Mononuclear cell (primary cell): ENCODE results near the gene OR11G2. TPM values are rescaled to one million over a fixed set of nuclear protein-coding genes. Genes with fewer than 3 reads are reported as not detected.
"Not testable (repeated sequence)": the region's sequence is repeated elsewhere in the genome, so short reads cannot be mapped to it uniquely, and the experiment has no call there.

Experiments used
- H3K27me3 ChIP-seq: 2 replicates; pipeline ENCODE4 v1.6.0; 2011; ENCODE audit warnings: low read length, control low read depth; ENCODE audit not compliant: insufficient read depth
- H3K4me1 ChIP-seq: 2 replicates; pipeline ENCODE4 v1.5.1; 2011; ENCODE audit warnings: mild to moderate bottlenecking, low read length, control low read depth; ENCODE audit not compliant: insufficient read depth
- H3K4me3 ChIP-seq: 2 replicates; pipeline ENCODE4 v1.5.1; 2011; ENCODE audit warnings: mild to moderate bottlenecking, low read length, moderate library complexity
- H3K9me3 ChIP-seq: 2 replicates; pipeline ENCODE4 v1.5.1; 2011; ENCODE audit warnings: low read depth, mild to moderate bottlenecking, control low read depth, low read length
- total RNA-seq: library from RNA; depleted of rRNA; stranded (reverse); fragments of >200 nt; gene quantifications from one replicate; pipeline ENCODE4 v1.2.3, GENCODE V29; 2012

The OR11G2 gene
- total RNA-seq, 1 donor, result under 0.01 TPM

- H3K4me3 ChIP-seq, result no peak overlapping the region
- H3K27me3 ChIP-seq, result peaks cover 3% of the 10 kb centered on the region
- no peaks in the 10 kb centered on the region for H3K9me3 ChIP-seq
- no peaks in the 10 kb centered on the region for H3K4me1 ChIP-seq
Observed at GRCh38 chr14:20195911-20196310, 5.2 kb downstream of the OR11G2 start.

GRCh38 chr14:20197459-20197858 lies 6.8 kb downstream of the OR11G2 start:
- no peak overlapping the region for H3K4me3 ChIP-seq
- H3K27me3 ChIP-seq, result peaks cover 3% of the 10 kb centered on the region
- H3K4me1 ChIP-seq, result no peaks in the 10 kb centered on the region
- H3K9me3 ChIP-seq, result no peaks in the 10 kb centered on the region

GRCh38 chr14:20198991-20199390 lies 8.3 kb downstream of the OR11G2 start:
- no peaks in the 10 kb centered on the region for H3K4me1 ChIP-seq
- H3K4me3 ChIP-seq, result no peak overlapping the region
- peaks cover 3% of the 10 kb centered on the region for H3K27me3 ChIP-seq
- no peaks in the 10 kb centered on the region for H3K9me3 ChIP-seq

GRCh38 chr14:20204721-20205120 lies 14.0 kb downstream of the OR11G2 start:
- H3K27me3 ChIP-seq, result no peaks in the 10 kb centered on the region
- H3K9me3 ChIP-seq, result no peaks in the 10 kb centered on the region
- no peaks in the 10 kb centered on the region for H3K4me1 ChIP-seq
- H3K4me3 ChIP-seq, result no peak overlapping the region

- Histone ChIP-seq H3K4me1 (no peaks in the 10 kb centered on the region), H3K9me3 (no peaks in the 10 kb centered on the region), H3K27me3 (no peaks in the 10 kb centered on the region), H3K4me3 (no peak overlapping the region)
Observed at GRCh38 chr14:20209595-20209994, 18.9 kb downstream of the OR11G2 start.

- H3K4me1 ChIP-seq, H3K9me3 ChIP-seq, H3K27me3 ChIP-seq, H3K4me3 ChIP-seq: not testable (repeated sequence)
Observed at GRCh38 chr14:20212406-20212805, 21.7 kb downstream of the OR11G2 start.

- H3K27me3 ChIP-seq, result no peaks in the 10 kb centered on the region
- H3K9me3 ChIP-seq, result no peaks in the 10 kb centered on the region
- H3K4me3 ChIP-seq, result no peak overlapping the region
Observed at GRCh38 chr14:20215196-20215595, 24.5 kb downstream of the OR11G2 start.

GRCh38 chr14:20219033-20219432 lies 28.3 kb downstream of the OR11G2 start:
- H3K27me3 ChIP-seq, result no peaks in the 10 kb centered on the region
- H3K9me3 ChIP-seq, result no peaks in the 10 kb centered on the region
- H3K4me1 ChIP-seq, result no peaks in the 10 kb centered on the region
- no peak overlapping the region for H3K4me3 ChIP-seq

More at GRCh38 chr14:20215196-20215595, 24.5 kb downstream of the OR11G2 start:
- H3K4me1 ChIP-seq, result no peaks in the 10 kb centered on the region

- Histone ChIP-seq H3K4me1 (no peaks in the 10 kb centered on the region), H3K4me3 (no peak within 1 kb of the TSS), H3K9me3 (no peaks in the 10 kb centered on the region), H3K27me3 (peaks cover 3% of the 10 kb centered on the region)
Observed at GRCh38 chr14:20223410-20223809, 32.7 kb downstream of the OR11G2 start, which contains the start of gene OR11H6. Gene OR11H6, plus strand, starts transcription at chr14:20223710. Its CDS starts 0 bp downstream, at chr14:20223710.

- peaks cover 3% of the 10 kb centered on the region for H3K27me3 ChIP-seq
Observed at GRCh38 chr14:20228681-20229080, 38.0 kb downstream of the OR11G2 start, which contains the start of gene OR11H7. Gene OR11H7, plus strand, starts transcription at chr14:20228981.

GRCh38 chr14:20235415-20235814 lies 44.7 kb downstream of the OR11G2 start:
- H3K27me3 ChIP-seq, H3K4me1 ChIP-seq, H3K9me3 ChIP-seq, H3K4me3 ChIP-seq: not testable (repeated sequence)

More at GRCh38 chr14:20228681-20229080, 38.0 kb downstream of the OR11G2 start, which contains the start of gene OR11H7:
- Histone ChIP-seq H3K4me1 (no peaks in the 10 kb centered on the region), H3K9me3 (no peaks in the 10 kb centered on the region), H3K4me3 (no peak within 1 kb of the TSS)

GRCh38 chr14:20247646-20248246 lies 57.0 kb downstream of the OR11G2 start:
- no peaks in the 10 kb centered on the region for H3K27me3 ChIP-seq
- no peaks in the 10 kb centered on the region for H3K4me1 ChIP-seq
- no peak overlapping the region for H3K4me3 ChIP-seq
- H3K9me3 ChIP-seq, result peaks cover 4% of the 10 kb centered on the region

Other genes with a start within 250 kb of the OR11G2 start
- gene OR4K15, start 215.3 kb upstream of the OR11G2 start, total RNA-seq, result not detected
- not detected for gene OR4Q2, start 188.7 kb upstream of the OR11G2 start, total RNA-seq
- not detected for gene OR4K14, start 171.6 kb upstream of the OR11G2 start, total RNA-seq
- not detected for gene OR4K13, start 154.9 kb upstream of the OR11G2 start, total RNA-seq
- not detected for gene OR4L1, start 130.9 kb upstream of the OR11G2 start, total RNA-seq
- gene OR4K17, start 80.2 kb upstream of the OR11G2 start, total RNA-seq, result not detected
- not detected for gene OR4N5, start 52.1 kb upstream of the OR11G2 start, total RNA-seq
- gene OR11H6, start 32.8 kb downstream of the OR11G2 start, total RNA-seq, result not detected
- not detected for gene OR11H7, start 38.1 kb downstream of the OR11G2 start, total RNA-seq
- gene OR11H4, start 48.4 kb downstream of the OR11G2 start, total RNA-seq, result not detected
- gene TTC5, start 115.1 kb downstream of the OR11G2 start, total RNA-seq, result 7.0 TPM
- gene CCNB1IP1, start 142.4 kb downstream of the OR11G2 start, total RNA-seq, result 39.7 TPM
- gene PARP2, start 152.7 kb downstream of the OR11G2 start, total RNA-seq, result 6.0 TPM
- gene TEP1, start 222.6 kb downstream of the OR11G2 start, total RNA-seq, result 17.3 TPM
- 0.10 TPM for gene KLHL33, start 245.3 kb downstream of the OR11G2 start, total RNA-seq